Activated CD8-positive, alpha-beta memory T cell treated with anti-CD3 and anti-CD28 coated beads, Interleukin-2, amount 50 U/mL, for 48 hours (primary cell): Measurements from ENCODE around the gene CASP12.

Experiments used
- DNase-seq: peaks from one replicate; pipeline ENCODE4 v3.0.0-alpha.2; 2020

The CASP12 gene

GRCh38 chr11:104883342-104883741 lies 14.9 kb downstream of the CASP12 start:
- no peak for DNase-seq

GRCh38 chr11:104881117-104881794 lies 17.0 kb downstream of the CASP12 start:
- DNase-seq: no peak

- no peak for DNase-seq
These were observed 18.6 kb downstream of the CASP12 start for GRCh38 chr11:104879514-104880190.

- no peak for DNase-seq
These were observed 21.3 kb downstream of the CASP12 start for GRCh38 chr11:104876861-104877431.

- no peak for DNase-seq
These were observed 21.9 kb downstream of the CASP12 start for GRCh38 chr11:104876324-104876723.

- no peak for DNase-seq
These were observed 25.0 kb downstream of the CASP12 start for GRCh38 chr11:104873252-104873651.

GRCh38 chr11:104872393-104872792 lies 25.9 kb downstream of the CASP12 start:
- DNase-seq: no peak

- no peak for DNase-seq
These were observed 27.4 kb downstream of the CASP12 start for GRCh38 chr11:104870910-104871309.

- DNase-seq: no peak
These were observed 31.4 kb downstream of the CASP12 start for GRCh38 chr11:104866815-104867214.

GRCh38 chr11:104858882-104859775 lies 39.1 kb downstream of the CASP12 start:
- DNase-seq: no peak

GRCh38 chr11:104856607-104857006 lies 41.7 kb downstream of the CASP12 start:
- no peak for DNase-seq

- no peak for DNase-seq
These were observed 42.3 kb downstream of the CASP12 start for GRCh38 chr11:104855965-104856364.

- DNase-seq: no peak
These were observed 45.0 kb downstream of the CASP12 start for GRCh38 chr11:104853276-104853675.

- no peak for DNase-seq
These were observed 45.4 kb downstream of the CASP12 start for GRCh38 chr11:104852811-104853210.

- no peak for DNase-seq
These were observed 52.0 kb downstream of the CASP12 start for GRCh38 chr11:104846216-104846615.

- DNase-seq: no peak
These were observed 53.8 kb downstream of the CASP12 start for GRCh38 chr11:104844451-104844850.

- no peak for DNase-seq
These were observed 55.0 kb downstream of the CASP12 start for GRCh38 chr11:104843150-104843836.

- no peak for DNase-seq
These were observed 56.2 kb downstream of the CASP12 start for GRCh38 chr11:104841973-104842525.

GRCh38 chr11:104841185-104841584 lies 57.1 kb downstream of the CASP12 start:
- no peak for DNase-seq

GRCh38 chr11:104837969-104838639 lies 60.2 kb downstream of the CASP12 start:
- DNase-seq: no peak

- DNase-seq: no peak
These were observed 61.6 kb downstream of the CASP12 start for GRCh38 chr11:104836691-104837090.
